ENCODE data around the gene ZBTB49.
"Not testable (repeated sequence)": the region's sequence is repeated elsewhere in the genome, so short reads cannot be mapped to it uniquely, and the experiment has no call there.

Gene ZBTB49

GRCh38 chr4:4327652-4328121 is 37.6 kb downstream of the ZBTB49 start:
- no peak for DNase-seq

- DNase-seq: no peak
Observed at GRCh38 chr4:4328206-4328605, 38.2 kb downstream of the ZBTB49 start.

GRCh38 chr4:4328840-4329239 is 38.8 kb downstream of the ZBTB49 start:
- DNase-seq: no peak

GRCh38 chr4:4329496-4329895 is 39.4 kb downstream of the ZBTB49 start:
- DNase-seq: no peak

- no peak for DNase-seq
Observed at GRCh38 chr4:4330794-4331193, 40.7 kb downstream of the ZBTB49 start.

- DNase-seq: no peak
Observed at GRCh38 chr4:4332529-4332928, 42.5 kb downstream of the ZBTB49 start.

- no peak for DNase-seq
Observed at GRCh38 chr4:4333265-4333706, 43.2 kb downstream of the ZBTB49 start.

GRCh38 chr4:4334798-4335520 is 44.9 kb downstream of the ZBTB49 start:
- DNase-seq: no peak

- DNase-seq: no peak
Observed at GRCh38 chr4:4338210-4339001, 48.4 kb downstream of the ZBTB49 start.

- DNase-seq: no peak
Observed at GRCh38 chr4:4339504-4340085, 49.5 kb downstream of the ZBTB49 start.

GRCh38 chr4:4341861-4342650 is 52.0 kb downstream of the ZBTB49 start:
- DNase-seq: no peak

GRCh38 chr4:4343038-4343437 is 53.0 kb downstream of the ZBTB49 start:
- DNase-seq: no peak

- no peak for DNase-seq
Observed at GRCh38 chr4:4344915-4345527, 55.0 kb downstream of the ZBTB49 start.

- DNase-seq: no peak
Observed at GRCh38 chr4:4347585-4347984, 57.5 kb downstream of the ZBTB49 start.

- DNase-seq: not testable (repeated sequence)
Observed at GRCh38 chr4:4348585-4348984, 58.5 kb downstream of the ZBTB49 start.

GRCh38 chr4:4349867-4350266 is 59.8 kb downstream of the ZBTB49 start:
- DNase-seq: no peak

GRCh38 chr4:4350909-4351308 is 60.9 kb downstream of the ZBTB49 start:
- DNase-seq: no peak

GRCh38 chr4:4355302-4355701 is 65.3 kb downstream of the ZBTB49 start:
- no peak for DNase-seq

GRCh38 chr4:4356106-4357041 is 66.3 kb downstream of the ZBTB49 start:
- DNase-seq: no peak

GRCh38 chr4:4358093-4358854 is 68.2 kb downstream of the ZBTB49 start:
- no peak for DNase-seq

GRCh38 chr4:4361883-4362282 is 71.8 kb downstream of the ZBTB49 start:
- no peak for DNase-seq
